T-helper 17 cell (primary cell): ENCODE data around the gene LRRC8D. TPM values are rescaled to one million over a fixed set of nuclear protein-coding genes. Genes with fewer than 3 reads are reported as not detected.

ENCODE experiments used
- ATAC-seq: fragments of 150-1000 bp; cut with Tn5 transposase; 2 replicates; pipeline ENCODE4 v1.10.0; 2021; ENCODE audit warnings: mild to moderate bottlenecking, moderate library complexity
- DNase-seq, 3 donors: peaks; one replicate each; pipeline versions ENCODE4 v3.0.0 to v3.0.0-alpha.2; 2020 to 2021
- H3K9me3 ChIP-seq: one replicate; pipeline ENCODE4 v1.7.0; 2013; ENCODE audit warnings: low read length, mild to moderate bottlenecking; ENCODE audit not compliant: control insufficient read depth, poor library complexity, severe bottlenecking
- H3K27ac Mint-ChIP-seq: one replicate; pipeline ENCODE4 v1.8.0; 2022; ENCODE audit warnings: mild to moderate bottlenecking, moderate library complexity, mixed read lengths
- H3K27me3 Mint-ChIP-seq: one replicate; pipeline ENCODE4 v1.8.0; 2022; ENCODE audit warnings: mixed read lengths
- H3K36me3 Mint-ChIP-seq: one replicate; pipeline ENCODE4 v1.8.0; 2022; ENCODE audit warnings: low read depth, mixed read lengths
- H3K4me1 Mint-ChIP-seq: one replicate; pipeline ENCODE4 v1.8.0; 2022; ENCODE audit warnings: mild to moderate bottlenecking, mixed read lengths
- H3K4me3 Mint-ChIP-seq: one replicate; pipeline ENCODE4 v1.8.0; 2022; ENCODE audit warnings: mild to moderate bottlenecking, moderate library complexity, mixed read lengths
- total RNA-seq, 4 donors: library from RNA in 2 of 4; stranded (reverse) in 2 of 4; gene quantifications; one replicate each; pipeline ENCODE4 v1.2.3 and lab custom pipeline; 2022 to 2026

The LRRC8D gene
- total RNA-seq, 2 donors from 2014 or later: 28.3 to 33.5 TPM

DNA sequence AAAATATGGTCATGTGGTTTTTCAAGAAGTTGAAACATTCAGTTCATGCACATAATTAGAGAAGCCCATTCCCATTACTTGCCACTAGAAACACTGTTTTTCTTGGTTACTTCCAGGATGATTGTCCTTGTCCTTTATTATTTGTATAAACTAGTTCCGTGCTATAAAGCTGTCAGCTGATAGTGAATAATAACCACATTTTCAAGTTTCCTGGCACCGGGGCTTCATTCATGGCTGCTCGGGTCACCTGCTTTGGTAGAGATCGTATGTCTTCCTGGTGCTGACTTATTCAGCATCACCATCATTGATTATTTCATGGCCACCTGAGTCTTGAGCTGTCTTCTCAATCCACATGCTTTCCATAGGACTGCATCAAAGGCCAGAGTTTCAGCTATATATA, 111.1 kb downstream of the LRRC8D start:
- Mint-ChIP-seq H3K4me3 (no peak overlapping the region), H3K4me1 (peaks cover 13% of the 10 kb centered on the region), H3K36me3 (peaks cover 14% of the 10 kb centered on the region), H3K27me3 (no peaks in the 10 kb centered on the region), H3K27ac (no peak overlapping the region)
- no peak for ATAC-seq
- no peak for DNase-seq
- H3K9me3 ChIP-seq: no peaks in the 10 kb centered on the region

DNA sequence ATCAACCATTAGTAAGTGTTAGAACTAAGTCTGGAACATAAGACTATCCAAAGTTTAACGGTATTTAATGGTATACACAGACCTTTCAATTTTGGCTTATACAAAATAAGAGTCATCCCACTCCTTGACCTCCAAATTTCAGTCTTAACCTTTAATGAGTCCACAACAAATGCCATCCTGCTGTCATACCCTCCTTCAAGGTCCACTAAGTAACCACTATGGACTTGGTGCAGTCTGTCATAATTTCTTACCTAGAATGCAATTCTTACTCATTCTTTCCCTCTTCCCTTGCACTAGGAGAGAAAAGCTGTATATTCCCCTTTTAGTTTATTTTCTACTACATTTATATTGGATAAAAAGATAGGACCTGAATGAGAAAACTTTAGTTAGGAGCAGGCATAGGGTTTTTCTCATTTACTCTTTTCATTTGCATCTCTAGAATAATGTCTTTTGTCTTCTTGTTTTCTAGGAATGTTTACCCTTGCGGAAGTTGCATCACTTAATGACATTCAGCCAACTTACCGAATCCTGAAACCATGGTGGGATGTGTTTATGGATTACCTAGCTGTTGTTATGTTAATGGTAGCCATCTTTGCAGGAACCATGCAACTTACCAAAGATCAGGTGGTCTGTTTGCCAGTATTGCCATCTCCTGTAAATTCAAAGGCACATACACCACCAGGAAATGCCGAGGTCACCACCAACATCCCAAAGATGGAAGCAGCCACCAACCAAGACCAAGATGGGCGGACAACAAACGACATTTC, 111.9 kb downstream of the LRRC8D start:
- Mint-ChIP-seq H3K36me3 (peaks cover 14% of the 10 kb centered on the region), H3K27ac (no peak overlapping the region), H3K4me1 (peaks cover 13% of the 10 kb centered on the region), H3K27me3 (no peaks in the 10 kb centered on the region), H3K4me3 (no peak overlapping the region)
- DNase-seq (no peak), ATAC-seq (no peak)
- H3K9me3 ChIP-seq: no peaks in the 10 kb centered on the region

DNA sequence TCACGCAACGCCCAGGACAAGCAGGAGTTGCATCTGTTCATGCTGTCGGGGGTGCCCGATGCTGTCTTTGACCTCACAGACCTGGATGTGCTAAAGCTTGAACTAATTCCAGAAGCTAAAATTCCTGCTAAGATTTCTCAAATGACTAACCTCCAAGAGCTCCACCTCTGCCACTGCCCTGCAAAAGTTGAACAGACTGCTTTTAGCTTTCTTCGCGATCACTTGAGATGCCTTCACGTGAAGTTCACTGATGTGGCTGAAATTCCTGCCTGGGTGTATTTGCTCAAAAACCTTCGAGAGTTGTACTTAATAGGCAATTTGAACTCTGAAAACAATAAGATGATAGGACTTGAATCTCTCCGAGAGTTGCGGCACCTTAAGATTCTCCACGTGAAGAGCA, 113.6 kb downstream of the LRRC8D start:
- Mint-ChIP-seq H3K27me3 (no peaks in the 10 kb centered on the region), H3K4me3 (no peak overlapping the region), H3K4me1 (peaks cover 4% of the 10 kb centered on the region), H3K36me3 (peaks cover 14% of the 10 kb centered on the region), H3K27ac (no peak overlapping the region)
- no peaks in the 10 kb centered on the region for H3K9me3 ChIP-seq
- DNase-seq (no peak), ATAC-seq (no peak)

DNA sequence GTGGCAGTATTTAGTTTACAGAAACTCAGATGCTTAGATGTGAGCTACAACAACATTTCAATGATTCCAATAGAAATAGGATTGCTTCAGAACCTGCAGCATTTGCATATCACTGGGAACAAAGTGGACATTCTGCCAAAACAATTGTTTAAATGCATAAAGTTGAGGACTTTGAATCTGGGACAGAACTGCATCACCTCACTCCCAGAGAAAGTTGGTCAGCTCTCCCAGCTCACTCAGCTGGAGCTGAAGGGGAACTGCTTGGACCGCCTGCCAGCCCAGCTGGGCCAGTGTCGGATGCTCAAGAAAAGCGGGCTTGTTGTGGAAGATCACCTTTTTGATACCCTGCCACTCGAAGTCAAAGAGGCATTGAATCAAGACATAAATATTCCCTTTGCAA, 114.4 kb downstream of the LRRC8D start:
- Mint-ChIP-seq H3K4me1 (peaks cover 4% of the 10 kb centered on the region), H3K27ac (no peak overlapping the region), H3K36me3 (peaks cover 14% of the 10 kb centered on the region), H3K27me3 (no peaks in the 10 kb centered on the region), H3K4me3 (no peak overlapping the region)
- ATAC-seq: no peak
- DNase-seq: no peak
- H3K9me3 ChIP-seq: no peaks in the 10 kb centered on the region

DNA sequence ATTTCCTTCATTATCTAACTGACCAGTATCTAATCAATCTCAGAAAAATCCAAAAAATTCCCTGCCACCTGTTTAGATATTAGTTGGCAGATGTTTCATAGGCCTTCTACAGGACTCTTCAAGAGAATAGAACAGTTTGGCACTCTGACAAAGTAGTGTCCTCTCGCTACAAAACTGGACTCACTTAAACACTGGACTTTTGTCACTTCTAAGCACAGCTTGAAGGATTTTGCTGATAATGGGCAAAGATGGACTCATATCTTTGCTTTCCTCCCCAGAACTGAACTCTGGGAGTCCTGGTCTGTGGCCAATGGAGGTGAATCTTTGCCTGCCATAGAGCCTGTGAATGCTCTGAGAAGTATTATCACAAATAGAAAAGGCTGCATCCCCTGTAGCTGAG, 115.9 kb downstream of the LRRC8D start:
- DNase-seq (no peak), ATAC-seq (no peak)
- Mint-ChIP-seq H3K27me3 (no peaks in the 10 kb centered on the region), H3K36me3 (peaks cover 14% of the 10 kb centered on the region), H3K27ac (no peak overlapping the region), H3K4me3 (no peak overlapping the region), H3K4me1 (no peaks in the 10 kb centered on the region)
- H3K9me3 ChIP-seq: no peaks in the 10 kb centered on the region

DNA sequence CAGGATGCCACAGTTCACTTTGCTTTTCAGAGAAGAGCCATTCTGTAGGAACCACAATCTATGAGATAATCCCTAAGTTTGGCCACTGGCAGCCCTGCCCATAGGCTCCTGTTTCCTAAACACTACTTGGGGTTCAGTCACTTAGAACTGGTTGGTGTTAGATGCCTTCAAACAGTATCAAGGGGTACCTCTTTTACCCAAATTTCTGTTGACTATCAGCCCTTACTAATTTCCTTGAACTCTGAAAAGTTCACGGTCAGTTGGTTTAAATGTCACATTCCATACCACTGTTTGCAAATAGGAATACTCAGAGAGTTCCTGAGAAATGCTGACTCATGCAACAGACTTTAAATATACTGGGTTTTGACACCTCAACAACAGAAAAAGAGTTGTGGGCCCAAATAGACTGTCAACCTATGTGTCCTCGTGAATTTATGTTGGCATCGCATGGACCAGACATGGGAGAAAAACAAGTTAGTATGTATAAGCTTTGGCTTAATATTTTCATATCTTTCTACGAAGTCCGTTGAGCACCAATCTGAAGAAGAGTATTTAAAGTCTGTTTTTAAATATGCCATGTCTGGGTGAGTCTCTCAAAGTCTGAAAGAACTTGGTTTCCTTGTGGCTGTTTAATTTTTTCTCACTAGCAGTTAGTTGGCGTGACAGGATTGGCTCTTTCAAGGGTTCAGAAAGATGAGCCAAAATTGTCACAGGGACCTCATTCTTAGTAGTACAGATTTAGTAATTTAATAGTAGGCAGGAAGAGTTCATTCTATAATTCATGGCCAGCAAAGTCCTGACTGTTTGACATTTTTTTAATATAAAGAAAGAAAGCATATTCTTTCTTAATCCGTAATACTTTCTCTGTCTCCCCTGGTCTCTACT, 117.6 kb downstream of the LRRC8D start:
- H3K9me3 ChIP-seq: no peaks in the 10 kb centered on the region
- Mint-ChIP-seq H3K4me3 (no peak overlapping the region), H3K27me3 (no peaks in the 10 kb centered on the region), H3K27ac (no peak overlapping the region), H3K4me1 (no peaks in the 10 kb centered on the region), H3K36me3 (peaks cover 13% of the 10 kb centered on the region)
- DNase-seq: no peak
- no peak for ATAC-seq

DNA sequence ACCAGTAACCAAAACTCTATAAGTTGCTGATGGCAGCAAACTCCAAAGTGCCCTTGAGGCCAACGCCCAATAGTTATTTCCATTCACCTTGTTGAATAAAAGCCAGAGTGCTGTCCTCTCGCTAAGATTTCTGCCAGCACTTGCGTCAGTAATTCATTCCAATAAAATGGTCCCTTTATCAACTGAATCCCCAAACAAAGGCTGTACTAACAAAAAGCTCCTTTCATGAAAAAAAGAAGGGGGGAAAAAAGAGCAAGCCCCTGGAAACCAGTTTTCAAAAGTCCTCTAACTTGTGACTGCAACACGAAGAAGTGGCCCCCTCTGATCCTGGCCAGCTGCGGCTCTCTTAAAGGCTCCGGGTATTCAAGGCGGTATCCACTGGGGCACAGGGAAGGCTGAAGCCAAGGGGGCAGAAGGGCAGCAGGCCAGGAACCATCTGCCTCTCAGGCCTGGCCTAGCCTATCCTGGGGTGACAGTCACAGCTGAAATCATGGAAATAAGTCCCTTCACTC, 118.3 kb downstream of the LRRC8D start:
- no peaks in the 10 kb centered on the region for H3K9me3 ChIP-seq
- DNase-seq: no peak
- no peaks in the 10 kb centered on the region for H3K4me1 Mint-ChIP-seq
- H3K36me3 Mint-ChIP-seq: peaks cover 7% of the 10 kb centered on the region
- H3K4me3 Mint-ChIP-seq: no peak overlapping the region
- no peak for ATAC-seq
- no peak overlapping the region for H3K27ac Mint-ChIP-seq
- no peaks in the 10 kb centered on the region for H3K27me3 Mint-ChIP-seq

DNA sequence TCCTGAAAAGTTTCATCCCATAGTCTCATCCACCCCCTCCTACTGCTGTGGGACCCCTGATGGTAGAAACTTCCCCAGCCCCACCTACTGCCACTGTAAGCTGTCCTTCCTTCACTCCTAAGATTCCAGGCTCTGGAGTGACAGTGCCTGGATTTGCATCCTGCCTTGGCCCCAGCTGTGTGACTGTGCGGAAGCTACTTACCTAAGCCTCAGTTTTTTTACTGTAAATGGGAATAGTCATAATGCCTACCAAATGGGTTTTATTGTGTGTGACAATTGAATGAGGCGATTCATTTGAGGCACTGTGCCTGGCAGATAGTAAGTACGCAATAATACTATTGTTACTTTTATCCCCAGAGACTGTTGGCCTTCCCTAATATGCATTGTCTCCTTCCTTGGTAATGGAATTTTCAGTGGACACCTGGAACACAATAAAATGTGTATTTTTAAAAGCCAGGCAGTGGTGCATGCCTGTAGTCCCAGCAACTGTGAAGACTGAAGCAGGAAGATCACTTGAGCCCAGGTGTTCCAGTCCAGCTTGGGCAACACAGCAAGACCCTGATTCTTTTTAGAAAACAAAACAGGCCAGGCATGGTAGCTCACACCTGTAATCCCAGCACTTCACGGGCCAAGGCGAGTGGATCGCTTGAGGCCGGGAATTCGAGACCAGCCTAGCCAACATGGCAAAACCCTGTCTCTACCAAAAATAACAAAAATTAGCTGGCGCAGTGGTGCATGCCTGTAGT, 119.0 kb downstream of the LRRC8D start:
- no peak for ATAC-seq
- DNase-seq: no peak
- no peak overlapping the region for H3K4me3 Mint-ChIP-seq
- H3K27me3 Mint-ChIP-seq: no peaks in the 10 kb centered on the region
- H3K9me3 ChIP-seq: no peaks in the 10 kb centered on the region
- no peak overlapping the region for H3K27ac Mint-ChIP-seq
- H3K36me3 Mint-ChIP-seq: peaks cover 2% of the 10 kb centered on the region
- no peaks in the 10 kb centered on the region for H3K4me1 Mint-ChIP-seq

DNA sequence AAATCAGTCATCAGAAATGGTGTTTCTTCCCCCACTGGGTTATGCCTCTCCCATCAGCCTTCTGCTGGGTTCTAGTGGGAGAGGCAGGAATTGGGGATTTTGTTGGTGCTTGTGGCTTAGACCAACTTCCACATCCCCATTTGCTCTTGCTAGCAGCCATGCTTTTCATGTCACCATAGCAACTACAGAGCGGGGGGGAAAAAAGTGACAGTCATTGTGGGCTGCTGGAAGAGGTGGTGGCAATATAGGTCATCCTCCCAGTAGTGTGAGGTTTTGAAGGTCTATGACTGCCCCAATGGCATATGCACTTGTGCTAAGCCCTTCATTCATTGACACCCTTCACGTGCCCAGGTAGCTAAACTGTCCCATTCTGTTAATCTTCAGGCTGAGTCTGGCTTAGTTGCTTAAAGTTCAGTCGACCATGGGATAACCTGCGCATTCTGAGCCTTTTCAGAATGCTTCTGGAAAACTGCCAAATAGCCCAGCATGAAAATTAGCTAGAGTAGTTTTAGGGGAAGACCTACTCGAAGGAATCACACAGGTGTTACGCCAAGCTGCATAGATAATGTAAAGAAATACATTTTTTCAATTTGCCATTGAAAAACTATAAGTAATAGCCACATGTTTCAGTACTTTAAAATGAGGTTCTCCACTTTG, 120.4 kb downstream of the LRRC8D start:
- DNase-seq (no peak), ATAC-seq (peak; percentile 61)
- no peaks in the 10 kb centered on the region for H3K9me3 ChIP-seq
- no peak overlapping the region for H3K4me3 Mint-ChIP-seq
- H3K27ac Mint-ChIP-seq: no peak overlapping the region
- H3K36me3 Mint-ChIP-seq: no peaks in the 10 kb centered on the region
- peaks cover 2% of the 10 kb centered on the region for H3K4me1 Mint-ChIP-seq
- H3K27me3 Mint-ChIP-seq: no peaks in the 10 kb centered on the region

DNA sequence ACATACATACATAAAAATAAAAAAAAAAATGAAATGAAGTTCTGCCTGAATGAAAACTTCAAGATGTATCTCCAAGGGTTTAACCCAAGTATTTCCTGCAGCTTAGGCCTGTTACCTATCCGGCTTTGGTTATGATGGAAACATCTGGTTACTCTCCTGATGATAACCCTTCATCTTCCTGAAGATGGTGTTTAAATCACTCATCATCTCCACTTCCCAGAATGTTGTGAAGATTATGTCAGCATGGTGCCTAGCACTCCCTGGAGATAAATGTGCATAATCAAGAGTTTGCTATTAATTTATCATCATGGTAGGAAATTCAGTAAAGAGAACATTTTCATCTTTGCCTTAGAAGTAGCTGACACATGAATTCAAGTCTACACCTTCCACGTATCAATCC, 121.2 kb downstream of the LRRC8D start:
- H3K4me1 Mint-ChIP-seq: peaks cover 2% of the 10 kb centered on the region
- H3K4me3 Mint-ChIP-seq: no peak overlapping the region
- DNase-seq: no peak
- no peaks in the 10 kb centered on the region for H3K9me3 ChIP-seq
- H3K36me3 Mint-ChIP-seq: no peaks in the 10 kb centered on the region
- H3K27me3 Mint-ChIP-seq: no peaks in the 10 kb centered on the region
- H3K27ac Mint-ChIP-seq: no peak overlapping the region
- no peak for ATAC-seq

DNA sequence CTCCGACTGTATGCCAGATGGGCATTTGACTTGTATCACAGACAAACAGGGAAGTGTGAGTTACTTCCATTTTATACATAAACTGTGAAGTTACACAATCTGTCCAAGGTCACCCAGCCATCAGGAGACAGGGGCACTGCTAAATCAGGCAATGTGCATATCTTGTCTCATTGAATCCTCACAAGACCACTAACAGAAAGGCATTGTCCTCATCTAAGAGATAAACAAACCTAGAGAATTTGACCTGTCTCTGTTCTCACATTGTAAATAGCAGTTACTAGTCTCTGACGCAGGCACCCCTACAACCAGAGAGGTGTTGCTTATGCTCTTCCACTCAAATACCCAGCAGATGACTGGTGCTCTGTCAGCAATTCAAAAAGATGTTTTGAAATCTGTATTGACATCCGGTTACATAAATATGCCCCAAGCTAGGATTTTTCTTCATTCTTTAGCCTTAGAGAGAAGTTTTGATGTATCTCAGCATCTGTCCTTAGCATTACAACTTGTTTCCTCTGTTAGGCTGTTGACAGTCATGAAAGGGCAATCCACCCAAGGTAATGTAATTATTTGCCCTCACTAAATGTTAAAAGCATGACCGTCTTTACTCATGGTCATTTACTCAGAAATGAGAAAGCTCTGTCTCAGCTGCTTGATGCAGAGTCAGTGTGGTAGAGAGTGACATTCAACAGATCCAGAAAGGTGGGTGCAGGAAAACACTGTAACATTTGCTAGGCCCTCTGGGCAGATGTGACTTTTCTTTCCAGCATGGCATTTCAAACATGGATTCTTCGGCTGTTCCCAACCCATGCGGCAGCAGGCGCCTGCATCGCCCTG, 122.2 kb downstream of the LRRC8D start:
- Mint-ChIP-seq H3K4me1 (peaks cover 2% of the 10 kb centered on the region), H3K27ac (no peak overlapping the region), H3K4me3 (no peak overlapping the region), H3K27me3 (no peaks in the 10 kb centered on the region), H3K36me3 (no peaks in the 10 kb centered on the region)
- no peaks in the 10 kb centered on the region for H3K9me3 ChIP-seq
- DNase-seq (no peak), ATAC-seq (no peak)
